Smooth muscle cell (in vitro differentiated cells): ENCODE results near the gene FAM204A. TPM values are rescaled to one million over a fixed set of nuclear protein-coding genes. Genes with fewer than 3 reads are reported as not detected.

ENCODE experiments used
- DNase-seq: peaks from one replicate; lab custom pipeline; 2025; ENCODE audit not compliant: unreplicated experiment; lab: John Stamatoyannopoulos, UW
- H2AFZ ChIP-seq: fragments of 200-600 bp; sonication (generic); 2 replicates; pipeline ENCODE4 v1.6.0; 2016; ENCODE audit warnings: antibody characterized with exemption, low read depth, mild to moderate bottlenecking
- H3F3A ChIP-seq: fragments of 200-600 bp; sonication (generic); 2 replicates; pipeline ENCODE4 v1.6.0; 2017; ENCODE audit warnings: antibody characterized with exemption, low read depth
- H3K27ac ChIP-seq: fragments of 200-600 bp; sonication (generic); 2 replicates; pipeline ENCODE4 v1.5.1; 2016; ENCODE audit warnings: low read depth, mild to moderate bottlenecking
- H3K27me3 ChIP-seq: fragments of 200-600 bp; sonication (generic); 2 replicates; pipeline ENCODE4 v1.6.1; 2016; ENCODE audit warnings: low read depth, mild to moderate bottlenecking
- H3K36me3 ChIP-seq: fragments of 200-600 bp; sonication (generic); 2 replicates; pipeline ENCODE4 v1.5.1; 2016; ENCODE audit warnings: low read depth
- H3K4me1 ChIP-seq: fragments of 200-600 bp; sonication (generic); 2 replicates; pipeline ENCODE4 v1.5.1; 2016; ENCODE audit warnings: low read depth
- H3K4me2 ChIP-seq: fragments of 200-600 bp; sonication (generic); 2 replicates; pipeline ENCODE4 v1.6.0; 2016; ENCODE audit warnings: mild to moderate bottlenecking
- H3K4me3 ChIP-seq: fragments of 200-600 bp; sonication (generic); 2 replicates; pipeline ENCODE4 v1.5.1; 2016; ENCODE audit warnings: mild to moderate bottlenecking
- H3K79me2 ChIP-seq: fragments of 200-600 bp; sonication (generic); 2 replicates; pipeline ENCODE4 v1.6.0; 2016; ENCODE audit warnings: low read depth, mild to moderate bottlenecking
- H3K9ac ChIP-seq: fragments of 200-600 bp; sonication (generic); 2 replicates; pipeline ENCODE4 v1.6.0; 2016; ENCODE audit warnings: low read depth
- H3K9me3 ChIP-seq: fragments of 200-600 bp; sonication (generic); replicated peaks from 2 replicates; pipeline ENCODE4 v1.5.1; 2016; ENCODE audit warnings: low read depth
- H4K20me1 ChIP-seq: fragments of 200-600 bp; sonication (generic); 2 replicates; pipeline ENCODE4 v1.6.0; 2016; ENCODE audit warnings: low read depth
- CTCF ChIP-seq: fragments of 200-600 bp; sonication (generic); IDR thresholded peaks from 2 replicates; pipeline ENCODE4 v1.5.1; 2017; ENCODE audit warnings: borderline replicate concordance, mild to moderate bottlenecking, antibody characterized with exemption; ENCODE audit not compliant: insufficient read depth, poor library complexity, severe bottlenecking
- WGBS: methylation state at CpG from one replicate; pipeline ENCODE4 v1.1.7; 2016; ENCODE audit warnings: low lambda C conversion rate; 5-methylcytosine and 5-hydroxymethylcytosine counted together
- polyA plus RNA-seq: library from polyadenylated mRNA; unstranded; fragments of >200 nt; fragmentation: Nextera tagmentation; extraction: Ambion mirVana; gene quantifications from 2 replicates; pipeline ENCODE4 v1.2.1, GENCODE V29; 2016
- total RNA-seq: library from RNA; depleted of rRNA; stranded (reverse); fragments of >200 nt; gene quantifications from 2 replicates; pipeline ENCODE4 v1.2.3, GENCODE V29; 2014

Gene FAM204A
- total and polyA plus RNA-seq, 2 experiments from 2014 or later, result 67.9 to 73.4 TPM

DNA sequence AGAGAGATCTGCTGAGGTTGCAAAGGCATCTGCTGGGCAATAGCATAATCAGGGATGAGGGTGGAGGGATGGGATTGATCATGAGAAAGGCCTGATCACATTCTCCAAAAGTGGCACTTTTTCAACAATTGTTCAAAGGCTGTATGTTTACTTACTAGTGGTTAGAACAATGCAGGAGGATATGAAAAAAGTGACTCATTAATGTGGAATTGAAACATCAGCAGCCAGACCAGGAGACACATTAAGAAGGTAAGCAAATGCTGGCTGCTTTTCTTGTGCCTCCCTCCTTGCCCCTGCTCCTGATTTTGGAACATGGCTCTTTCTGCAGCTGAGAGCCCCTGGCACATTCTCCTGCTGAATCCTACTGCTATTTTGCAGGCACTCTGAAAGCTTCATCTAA, 63.5 kb downstream of the FAM204A start:
- H3K27me3 ChIP-seq, result no peaks in the 10 kb centered on the region
- no peak overlapping the region for H3K27ac ChIP-seq
- H3K9ac ChIP-seq, result no peak overlapping the region
- H3K4me3 ChIP-seq, result no peak overlapping the region
- no peaks in the 10 kb centered on the region for H4K20me1 ChIP-seq
- no peak overlapping the region for H3K4me2 ChIP-seq
- no peaks in the 10 kb centered on the region for H3K4me1 ChIP-seq
- no peaks in the 10 kb centered on the region for H3K36me3 ChIP-seq
- no peak for DNase-seq
- no peak for TF ChIP-seq CTCF
- no peaks in the 10 kb centered on the region for H3F3A ChIP-seq
- H2AFZ ChIP-seq, result no peak overlapping the region
- no peaks in the 10 kb centered on the region for H3K9me3 ChIP-seq
- no peaks in the 10 kb centered on the region for H3K79me2 ChIP-seq

DNA sequence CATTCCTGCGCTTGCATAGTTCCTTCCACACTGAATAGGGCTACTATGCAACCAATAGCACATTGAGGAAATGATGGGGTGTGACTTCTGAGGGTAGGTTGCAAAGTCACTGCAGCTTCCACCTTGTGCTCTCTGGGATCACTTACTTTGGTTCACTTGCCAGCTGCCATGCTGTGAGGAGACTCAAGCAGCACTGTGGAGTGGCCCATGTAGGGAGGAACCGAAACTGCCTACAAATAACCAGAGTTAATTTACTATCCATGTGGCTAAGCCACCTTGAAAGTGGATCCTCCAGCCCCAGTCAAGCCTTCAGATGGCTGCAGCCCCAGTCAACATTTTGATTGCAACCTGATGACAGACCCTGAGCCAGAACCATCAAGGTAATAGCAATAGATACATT, 64.3 kb downstream of the FAM204A start:
- Histone ChIP-seq H3K79me2 (no peaks in the 10 kb centered on the region), H4K20me1 (no peaks in the 10 kb centered on the region), H3K4me1 (peaks cover 1% of the 10 kb centered on the region), H3K4me3 (no peak overlapping the region), H3K9me3 (no peaks in the 10 kb centered on the region), H3K9ac (no peak overlapping the region), H2AFZ (no peak overlapping the region), H3K27ac (no peak overlapping the region), H3F3A (no peaks in the 10 kb centered on the region), H3K36me3 (no peaks in the 10 kb centered on the region), H3K27me3 (no peaks in the 10 kb centered on the region), H3K4me2 (no peak overlapping the region)
- 96% methylated on average over 2 of the region's 2 CpGs for WGBS
- TF ChIP-seq CTCF, result no peak
- no peak for DNase-seq

DNA sequence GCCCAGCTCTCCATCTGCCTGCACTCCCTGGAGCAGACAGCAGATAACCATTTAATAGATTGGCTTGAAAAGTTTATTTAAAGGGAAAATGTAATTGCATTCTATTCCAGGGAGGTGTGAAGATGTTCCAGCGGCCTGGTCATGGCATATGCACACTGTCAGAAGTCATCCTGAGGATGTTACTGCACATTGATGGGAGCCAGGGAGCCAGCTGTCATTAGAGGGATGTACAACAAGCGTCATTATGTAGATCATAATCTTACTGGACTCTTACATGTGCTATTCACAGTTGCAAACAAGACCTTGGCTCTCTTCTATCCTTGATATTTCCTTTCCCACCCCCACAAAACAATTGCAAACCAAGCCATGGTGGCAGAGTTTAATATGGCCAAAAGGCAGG, 65.4 kb downstream of the FAM204A start:
- Histone ChIP-seq H3K9ac (no peak overlapping the region), H3K4me3 (no peak overlapping the region), H2AFZ (no peak overlapping the region), H3K36me3 (no peaks in the 10 kb centered on the region), H3K4me1 (peaks cover 13% of the 10 kb centered on the region), H3K27me3 (no peaks in the 10 kb centered on the region), H3K9me3 (no peaks in the 10 kb centered on the region), H3K79me2 (no peaks in the 10 kb centered on the region), H3K4me2 (no peak overlapping the region), H3K27ac (no peak overlapping the region), H4K20me1 (no peaks in the 10 kb centered on the region), H3F3A (no peaks in the 10 kb centered on the region)
- DNase-seq, result no peak
- WGBS, result 75% methylated on average over 2 of the region's 2 CpGs
- no peak for TF ChIP-seq CTCF

DNA sequence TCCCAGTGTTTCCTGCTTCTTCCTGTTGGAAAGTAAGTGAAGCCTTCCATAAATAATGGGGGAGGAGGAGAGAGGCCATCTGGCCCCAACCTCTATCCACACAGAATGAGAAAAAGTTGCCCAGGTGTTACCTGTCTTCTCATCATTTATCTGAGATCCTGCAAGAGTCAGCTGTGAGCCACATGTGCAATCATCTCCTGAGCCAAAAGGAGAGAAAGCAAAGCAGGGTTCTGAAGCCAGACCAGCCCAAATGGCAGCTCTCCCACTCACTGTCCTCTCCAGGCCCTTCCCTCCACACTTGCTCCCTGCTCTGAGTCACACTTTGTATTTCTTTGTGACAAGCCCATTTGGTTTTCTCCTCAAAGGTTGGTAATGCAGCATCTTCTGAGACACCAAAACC, 65.9 kb downstream of the FAM204A start:
- no peaks in the 10 kb centered on the region for H3K27me3 ChIP-seq
- no peak overlapping the region for H3K4me3 ChIP-seq
- H2AFZ ChIP-seq, result no peak overlapping the region
- DNase-seq, result no peak
- no peak overlapping the region for H3K9ac ChIP-seq
- no peaks in the 10 kb centered on the region for H4K20me1 ChIP-seq
- no peaks in the 10 kb centered on the region for H3K79me2 ChIP-seq
- H3F3A ChIP-seq, result no peaks in the 10 kb centered on the region
- H3K4me1 ChIP-seq, result peaks cover 17% of the 10 kb centered on the region
- no peak overlapping the region for H3K27ac ChIP-seq
- no peaks in the 10 kb centered on the region for H3K9me3 ChIP-seq
- no peak for TF ChIP-seq CTCF
- H3K36me3 ChIP-seq, result no peaks in the 10 kb centered on the region
- no peak overlapping the region for H3K4me2 ChIP-seq
